Endothelial cell of umbilical vein (primary cell): ENCODE measurements around the gene EHD3. TPM values are rescaled to one million over a fixed set of nuclear protein-coding genes. Genes with fewer than 3 reads are reported as not detected.

Experiments used
- BruUV-seq: library from RNA; stranded (reverse); fragments of 400-500 nt; replicated peaks from 2 replicates; lab custom pipeline; 2021; lab: Mats Ljungman, UMichigan
- CTCF ChIA-PET: fragments of 300-600, 350-600 bp; sonication (Branson Sonifier 250); formaldehyde crosslinking; loops from one replicate; lab custom pipeline; 2021; ENCODE audit warnings: antibody characterized with exemption, inconsistent platforms; lab: Charles Lee
- POLR2A ChIA-PET: fragments of 300-600, 350-600 bp; sonication (Branson Sonifier 250); formaldehyde crosslinking; loops from one replicate; lab custom pipeline; 2021; ENCODE audit warnings: antibody characterized with exemption, inconsistent platforms; lab: Charles Lee
- DNase-seq: peaks from one replicate; pipeline ENCODE4 v3.0.0-alpha.2; 2011; ENCODE audit warnings: low read depth, low spot score
- FAIRE-seq: peaks from 2 replicates; lab custom pipeline; 2011; peaks lifted over from hg19 to GRCh38; lab: Jason Lieb, UNC
- H2AFZ ChIP-seq: 2 replicates; pipeline ENCODE4 v1.6.0; 2012; ENCODE audit warnings: low read depth, low read length, control low read depth, inconsistent platforms
- H3K27ac ChIP-seq: 2 replicates; pipeline ENCODE4 v1.5.1; 2011; ENCODE audit warnings: low read depth, mild to moderate bottlenecking, control low read depth, low read length, moderate library complexity; ENCODE audit not compliant: insufficient read depth
- H3K27me3 ChIP-seq, 2 experiments: 2 replicates each; pipeline versions ENCODE4 v1.6.0 to v1.6.1; 2011; ENCODE audit warnings: low read length in 2 of 2, mixed read lengths in 1 of 2; ENCODE audit not compliant: control insufficient read depth in 2 of 2, insufficient read depth in 2 of 2
- H3K36me3 ChIP-seq, 2 experiments: 2 replicates in 1 of 2; 3 replicates in 1 of 2; pipeline ENCODE4 v1.5.1; 2011; ENCODE audit warnings: low read length in 2 of 2, mild to moderate bottlenecking in 1 of 2, moderate library complexity in 1 of 2; ENCODE audit not compliant: control insufficient read depth in 2 of 2, insufficient read depth in 2 of 2; ENCODE audit errors: extremely low read depth in 1 of 2
- H3K4me1 ChIP-seq: 3 replicates; pipeline ENCODE4 v1.5.1; 2011; ENCODE audit warnings: mild to moderate bottlenecking, low read length; ENCODE audit not compliant: control insufficient read depth, insufficient read depth; ENCODE audit errors: extremely low read depth
- H3K4me2 ChIP-seq: 2 replicates; pipeline ENCODE4 v1.6.1; 2011; ENCODE audit warnings: low read length, control low read depth, mixed read lengths; ENCODE audit not compliant: insufficient read depth
- H3K4me3 ChIP-seq, 3 experiments: fragments of 200-600 bp in 1 of 3; sonication (generic), shearing (Covaris generic) in 1 of 3; replicated peaks in 1 of 3; 2 replicates each; pipeline ENCODE4 v1.5.1; 2011 to 2016; ENCODE audit warnings: control low read depth in 3 of 3, low read length in 3 of 3, mild to moderate bottlenecking in 2 of 3, inconsistent platforms in 1 of 3, low read depth in 1 of 3, moderate library complexity in 1 of 3; ENCODE audit not compliant: insufficient read depth in 1 of 3
- H3K79me2 ChIP-seq: 2 replicates; pipeline ENCODE4 v1.6.0; 2012; ENCODE audit warnings: low read length, inconsistent platforms; ENCODE audit not compliant: control insufficient read depth, insufficient read depth
- H3K9ac ChIP-seq: replicated peaks from 2 replicates; pipeline ENCODE3; 2011; ENCODE audit warnings: low read length, control low read depth; ENCODE audit not compliant: insufficient read depth; ENCODE audit errors: extremely low read depth
- H3K9me1 ChIP-seq: replicated peaks from 3 replicates; pipeline ENCODE4 v1.6.0; 2011; ENCODE audit warnings: mild to moderate bottlenecking, low read length; ENCODE audit not compliant: control insufficient read depth, insufficient read depth; ENCODE audit errors: extremely low read depth
- H3K9me3 ChIP-seq: replicated peaks from 2 replicates; pipeline ENCODE4 v1.5.1; 2012; ENCODE audit warnings: low read length, inconsistent platforms; ENCODE audit not compliant: control insufficient read depth, insufficient read depth
- H4K20me1 ChIP-seq: replicated peaks from 2 replicates; pipeline ENCODE3; 2011; ENCODE audit warnings: mild to moderate bottlenecking, low read length; ENCODE audit not compliant: control insufficient read depth, insufficient read depth; ENCODE audit errors: extremely low read depth
- EZH2 ChIP-seq: IDR thresholded peaks from 2 replicates; pipeline ENCODE4 v1.6.1; 2012; ENCODE audit warnings: borderline replicate concordance, low read depth, mild to moderate bottlenecking, moderate library complexity, low read length, inconsistent platforms; ENCODE audit not compliant: severe bottlenecking
- FOS ChIP-seq: IDR thresholded peaks from 2 replicates; pipeline ENCODE4 v1.6.1; 2011; ENCODE audit warnings: mild to moderate bottlenecking, low read length, moderate library complexity, borderline replicate concordance; ENCODE audit not compliant: insufficient read depth
- GATA2 ChIP-seq: IDR thresholded peaks from 2 replicates; pipeline ENCODE4 v1.7.0; 2011; ENCODE audit warnings: low read depth, mild to moderate bottlenecking, moderate library complexity, mixed read lengths, low read length; ENCODE audit not compliant: insufficient read length, insufficient read depth
- JUN ChIP-seq: IDR thresholded peaks from 2 replicates; pipeline ENCODE4 v1.6.1; 2011; ENCODE audit warnings: borderline replicate concordance, low read depth; ENCODE audit not compliant: insufficient read length, insufficient read depth
- MYC ChIP-seq: IDR thresholded peaks from one replicate; pipeline ENCODE4 v1.6.1; 2011; ENCODE audit warnings: mild to moderate bottlenecking, low read depth, low read length
- POLR2A ChIP-seq: IDR thresholded peaks from 2 replicates; pipeline ENCODE4 v1.6.1; 2012; ENCODE audit warnings: low read depth, mild to moderate bottlenecking, control low read depth, low read length
- POLR2AphosphoS5 ChIP-seq: IDR thresholded peaks from 2 replicates; pipeline ENCODE4 v1.6.1; 2012; ENCODE audit warnings: low read depth, mild to moderate bottlenecking, control low read depth, low read length, moderate library complexity; ENCODE audit not compliant: insufficient read depth
- dilution Hi-C: fragments of 300-500 bp; cut with MboI; formaldehyde crosslinking; loops from one replicate; pipeline ENCODE4 v1.15.0; 2019; ENCODE audit warnings: low sequenced_read_pairs; ENCODE audit not compliant: extremely low pct_ligation_motif_present
- intact Hi-C: fragments of 100-400 bp; cut with micrococcal nuclease; formaldehyde crosslinking; loops from one replicate; pipeline ENCODE4 v1.10.0; 2022
- polyA plus RNA-seq, 4 experiments: library from polyadenylated mRNA; depleted of rRNA in 3 of 4; stranded (reverse) in 3 of 4; unstranded in 1 of 4; fragments of >200 nt; gene quantifications; 2 replicates each; pipeline versions ENCODE4 v1.2.1 to v1.2.3, GENCODE V29; 2011 to 2012; ENCODE audit warnings: missing spikeins in 1 of 4
- total RNA-seq: library from RNA; stranded (reverse); gene quantifications from 2 replicates; pipeline ENCODE4 v1.2.3, GENCODE V29; 2021
- TF ChIP-seq, protein P1 (sequence below): IDR thresholded peaks from 2 replicates; pipeline ENCODE4 v1.6.1; 2011; ENCODE audit not compliant: insufficient read depth, insufficient read length
- TF ChIP-seq, protein P2 (sequence below), 2 donors: IDR thresholded peaks; 1 replicate in 1 of 2; 2 replicates in 1 of 2; pipeline ENCODE4 v1.5.1; 2011; ENCODE audit warnings: low read length in 2 of 2, mild to moderate bottlenecking in 2 of 2, moderate library complexity in 2 of 2, control low read depth in 1 of 2, inconsistent platforms in 1 of 2, low read depth in 1 of 2; ENCODE audit not compliant: insufficient read depth in 1 of 2; ENCODE audit errors: extremely low read depth in 1 of 2

Gene EHD3
- total and polyA plus RNA-seq, 2 donors (not counting 3 experiments of a cell fraction or from before 2014, with no cell fraction given), result 6.5 to 12.1 TPM

DNA sequence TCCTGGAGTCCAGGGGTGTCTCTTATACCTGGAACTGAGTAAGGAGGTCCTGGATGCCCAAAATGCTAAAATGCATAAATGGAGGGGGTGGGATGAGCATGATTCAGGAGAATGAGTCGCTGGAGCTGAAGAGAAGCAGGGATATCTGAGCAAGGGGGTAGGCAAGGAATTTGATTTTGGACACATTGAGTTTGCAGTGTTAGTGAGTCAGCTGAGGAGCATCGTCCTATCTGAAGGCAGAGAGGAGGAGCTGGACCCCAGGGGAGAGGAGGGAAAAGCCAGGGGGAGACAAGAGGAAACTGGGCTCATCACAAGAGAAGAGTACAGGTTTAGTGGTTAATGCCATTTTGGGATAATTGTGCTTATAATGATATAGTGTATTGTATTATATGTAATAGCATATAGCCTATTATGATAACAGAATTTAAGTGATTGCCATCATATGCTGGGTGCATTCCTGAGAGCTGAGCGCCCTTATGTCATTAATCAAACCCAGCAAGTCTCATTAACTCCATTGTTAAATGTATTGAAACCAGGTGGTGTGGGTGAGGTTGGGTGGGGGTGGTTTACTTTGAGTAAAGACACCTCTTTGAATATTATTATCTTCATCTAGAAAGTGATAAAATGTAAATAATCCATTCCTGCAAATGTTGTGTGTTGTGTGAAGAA lies 12.4 kb downstream of the EHD3 start:
- Histone ChIP-seq H3K4me2 (no peak overlapping the region), H3K36me3 (no peaks in the 10 kb centered on the region), H3K9me1 (no peaks in the 10 kb centered on the region), H3K4me3 (no peak overlapping the region), H3K9me3 (no peaks in the 10 kb centered on the region), H3K27me3 (no peaks in the 10 kb centered on the region), H3K79me2 (no peaks in the 10 kb centered on the region), H3K9ac (no peak overlapping the region), H3K4me1 (no peaks in the 10 kb centered on the region), H3K27ac (no peak overlapping the region), H2AFZ (no peak overlapping the region), H4K20me1 (no peaks in the 10 kb centered on the region)
- intact Hi-C loops (no loop called here), dilution Hi-C loops (no loop called here)
- BruUV-seq, result no TSS peak
- TF ChIP-seq, protein P1, sequence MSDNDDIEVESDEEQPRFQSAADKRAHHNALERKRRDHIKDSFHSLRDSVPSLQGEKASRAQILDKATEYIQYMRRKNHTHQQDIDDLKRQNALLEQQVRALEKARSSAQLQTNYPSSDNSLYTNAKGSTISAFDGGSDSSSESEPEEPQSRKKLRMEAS, result no peak
- no peak for TF ChIP-seq JUN
- TF ChIP-seq MYC, result no peak
- no peak for TF ChIP-seq FOS
- TF ChIP-seq GATA2, result no peak
- TF ChIP-seq EZH2, result no peak
- no peak for TF ChIP-seq POLR2AphosphoS5
- TF ChIP-seq POLR2A, result no peak
- CTCF ChIA-PET, result no interaction called here
- DNase-seq, result no peak
- POLR2A ChIA-PET, result no interaction called here
- FAIRE-seq, result no peak

DNA sequence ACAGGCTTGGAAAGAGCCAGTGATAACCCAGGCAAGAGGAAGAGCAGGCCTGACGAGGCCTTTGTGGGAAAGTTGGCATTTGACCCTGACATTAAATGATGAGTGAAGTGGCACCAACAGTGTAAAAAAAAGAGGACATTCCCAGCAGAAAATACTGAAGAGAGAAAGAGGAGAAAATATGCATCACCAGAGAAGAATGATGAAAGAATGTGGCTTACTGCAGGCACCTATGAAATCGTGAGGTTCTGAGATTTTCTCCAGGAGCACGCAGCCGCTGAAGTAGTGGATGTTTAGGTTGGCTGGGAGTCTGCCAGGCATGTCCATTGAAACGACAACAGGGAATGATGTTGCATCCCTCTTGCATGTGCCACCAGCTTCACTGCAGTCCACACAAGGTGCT lies 13.8 kb downstream of the EHD3 start:
- dilution Hi-C loops, result no loop called here
- no peaks in the 10 kb centered on the region for H3K79me2 ChIP-seq
- no peaks in the 10 kb centered on the region for H4K20me1 ChIP-seq
- H3K9me3 ChIP-seq, result no peaks in the 10 kb centered on the region
- no peaks in the 10 kb centered on the region for H3K9me1 ChIP-seq
- no peak overlapping the region for H3K9ac ChIP-seq
- no peak for TF ChIP-seq FOS
- no peak for TF ChIP-seq EZH2
- TF ChIP-seq, protein P2, sequence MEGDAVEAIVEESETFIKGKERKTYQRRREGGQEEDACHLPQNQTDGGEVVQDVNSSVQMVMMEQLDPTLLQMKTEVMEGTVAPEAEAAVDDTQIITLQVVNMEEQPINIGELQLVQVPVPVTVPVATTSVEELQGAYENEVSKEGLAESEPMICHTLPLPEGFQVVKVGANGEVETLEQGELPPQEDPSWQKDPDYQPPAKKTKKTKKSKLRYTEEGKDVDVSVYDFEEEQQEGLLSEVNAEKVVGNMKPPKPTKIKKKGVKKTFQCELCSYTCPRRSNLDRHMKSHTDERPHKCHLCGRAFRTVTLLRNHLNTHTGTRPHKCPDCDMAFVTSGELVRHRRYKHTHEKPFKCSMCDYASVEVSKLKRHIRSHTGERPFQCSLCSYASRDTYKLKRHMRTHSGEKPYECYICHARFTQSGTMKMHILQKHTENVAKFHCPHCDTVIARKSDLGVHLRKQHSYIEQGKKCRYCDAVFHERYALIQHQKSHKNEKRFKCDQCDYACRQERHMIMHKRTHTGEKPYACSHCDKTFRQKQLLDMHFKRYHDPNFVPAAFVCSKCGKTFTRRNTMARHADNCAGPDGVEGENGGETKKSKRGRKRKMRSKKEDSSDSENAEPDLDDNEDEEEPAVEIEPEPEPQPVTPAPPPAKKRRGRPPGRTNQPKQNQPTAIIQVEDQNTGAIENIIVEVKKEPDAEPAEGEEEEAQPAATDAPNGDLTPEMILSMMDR (IDR thresholded peaks at IDR 0.05; ENCODE audit: extremely low read depth in 1 of 2, insufficient read depth in 1 of 2, low read depth in 1 of 2, low read length in 2 of 2), result no peak
- H3K4me3 ChIP-seq, result no peak overlapping the region
- DNase-seq (no peak), FAIRE-seq (no peak)
- H3K4me1 ChIP-seq, result no peaks in the 10 kb centered on the region
- H3K4me2 ChIP-seq, result no peak overlapping the region
- H2AFZ ChIP-seq, result no peak overlapping the region
- POLR2A ChIA-PET, result no interaction called here
- CTCF ChIA-PET, result no interaction called here
- H3K27me3 ChIP-seq, result no peaks in the 10 kb centered on the region
- no peaks in the 10 kb centered on the region for H3K36me3 ChIP-seq
- no TSS peak for BruUV-seq
- H3K27ac ChIP-seq, result no peak overlapping the region
- intact Hi-C loops, result no loop called here
